Measurements from ENCODE around the gene PLCXD3. TPM values are rescaled to one million over a fixed set of nuclear protein-coding genes. Genes with fewer than 3 reads are reported as not detected.
A peak's percentile ranks its signal among the peaks of the same experiment; 100 is the strongest.

The PLCXD3 gene
- total and polyA plus RNA-seq, 2 donors from 2014 or later, result 5.1 to 11.7 TPM

DNA sequence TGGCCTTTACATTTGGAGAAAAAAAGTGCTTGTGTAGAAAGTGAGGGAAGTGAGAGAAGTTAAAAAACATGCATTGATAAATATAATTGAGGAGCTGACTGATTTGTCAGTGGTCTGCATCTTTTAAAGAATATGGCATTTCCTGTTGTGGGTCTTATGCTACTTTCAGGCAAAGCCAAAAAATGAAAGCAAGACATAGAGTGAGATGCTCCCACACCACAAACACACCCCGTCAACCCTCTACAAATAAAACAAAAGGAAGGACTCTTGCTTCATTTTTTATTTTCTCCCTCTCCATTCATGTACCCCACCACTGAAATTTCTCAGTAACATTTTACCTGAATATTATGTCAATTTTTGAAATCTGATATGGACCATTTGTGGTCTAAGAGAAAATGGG is 22.1 kb upstream of the PLCXD3 start:
- no peak for DNase-seq
- FAIRE-seq, result no peak
- Histone ChIP-seq H3K27me3 (ENCODE audit: control insufficient read depth, insufficient read depth, low read length) (no peaks in the 10 kb centered on the region), H3K27ac (ENCODE audit: low read depth in 2 of 2, low read length in 2 of 2) (no peak overlapping the region), H3K9me3 (ENCODE audit: control insufficient read depth in 2 of 3, insufficient read depth in 1 of 3, low read length in 3 of 3) (peaks cover 0 to 3% (median 0%) of the 10 kb centered on the region in 3 donors), H3K9ac (ENCODE audit: low read length in 3 of 3) (no peak overlapping the region), H3K36me3 (ENCODE audit: control insufficient read depth in 2 of 3, insufficient read depth in 3 of 3, low read length in 3 of 3) (no peaks in the 10 kb centered on the region), H3K4me3 (ENCODE audit: low read length in 3 of 3) (no peak overlapping the region), H3K4me1 (ENCODE audit: control insufficient read depth in 2 of 3, insufficient read depth in 2 of 3, low read depth in 1 of 3, low read length in 3 of 3) (no peaks in the 10 kb centered on the region)
- TF ChIP-seq, protein P1, sequence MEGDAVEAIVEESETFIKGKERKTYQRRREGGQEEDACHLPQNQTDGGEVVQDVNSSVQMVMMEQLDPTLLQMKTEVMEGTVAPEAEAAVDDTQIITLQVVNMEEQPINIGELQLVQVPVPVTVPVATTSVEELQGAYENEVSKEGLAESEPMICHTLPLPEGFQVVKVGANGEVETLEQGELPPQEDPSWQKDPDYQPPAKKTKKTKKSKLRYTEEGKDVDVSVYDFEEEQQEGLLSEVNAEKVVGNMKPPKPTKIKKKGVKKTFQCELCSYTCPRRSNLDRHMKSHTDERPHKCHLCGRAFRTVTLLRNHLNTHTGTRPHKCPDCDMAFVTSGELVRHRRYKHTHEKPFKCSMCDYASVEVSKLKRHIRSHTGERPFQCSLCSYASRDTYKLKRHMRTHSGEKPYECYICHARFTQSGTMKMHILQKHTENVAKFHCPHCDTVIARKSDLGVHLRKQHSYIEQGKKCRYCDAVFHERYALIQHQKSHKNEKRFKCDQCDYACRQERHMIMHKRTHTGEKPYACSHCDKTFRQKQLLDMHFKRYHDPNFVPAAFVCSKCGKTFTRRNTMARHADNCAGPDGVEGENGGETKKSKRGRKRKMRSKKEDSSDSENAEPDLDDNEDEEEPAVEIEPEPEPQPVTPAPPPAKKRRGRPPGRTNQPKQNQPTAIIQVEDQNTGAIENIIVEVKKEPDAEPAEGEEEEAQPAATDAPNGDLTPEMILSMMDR (IDR thresholded peaks at IDR 0.05; ENCODE audit: borderline replicate concordance, extremely low read depth, insufficient read depth), result no peak
- intact Hi-C loops (cut with DNase I), result no loop called here

DNA sequence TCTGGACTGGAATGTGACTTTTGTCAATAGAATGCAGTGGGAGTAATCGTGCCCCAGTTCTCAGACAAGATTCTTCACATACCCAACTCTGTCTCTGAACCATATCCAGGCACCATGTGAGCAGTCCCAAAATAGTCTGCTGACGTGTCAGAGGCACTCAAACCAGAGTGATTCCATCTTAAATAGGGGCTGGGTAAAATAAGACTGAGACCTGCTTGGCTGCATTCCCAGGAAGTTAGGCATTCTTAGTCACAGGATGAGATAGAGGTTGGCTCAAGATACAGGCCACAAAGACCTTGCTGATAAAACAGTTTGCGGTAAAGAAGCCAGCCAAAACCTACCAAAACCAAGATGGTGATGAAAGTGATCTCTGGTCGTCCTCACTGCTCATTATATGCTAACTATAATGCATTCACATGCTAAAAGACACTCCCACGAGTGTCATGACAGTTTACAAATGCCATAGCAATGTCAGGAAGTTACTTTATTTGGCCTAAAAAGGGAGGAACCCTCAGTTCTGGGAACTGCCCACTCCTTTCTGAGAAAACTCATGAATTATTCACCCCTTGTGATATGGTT is 16.9 kb upstream of the PLCXD3 start:
- intact Hi-C loops (cut with DNase I), result no loop called here

DNA sequence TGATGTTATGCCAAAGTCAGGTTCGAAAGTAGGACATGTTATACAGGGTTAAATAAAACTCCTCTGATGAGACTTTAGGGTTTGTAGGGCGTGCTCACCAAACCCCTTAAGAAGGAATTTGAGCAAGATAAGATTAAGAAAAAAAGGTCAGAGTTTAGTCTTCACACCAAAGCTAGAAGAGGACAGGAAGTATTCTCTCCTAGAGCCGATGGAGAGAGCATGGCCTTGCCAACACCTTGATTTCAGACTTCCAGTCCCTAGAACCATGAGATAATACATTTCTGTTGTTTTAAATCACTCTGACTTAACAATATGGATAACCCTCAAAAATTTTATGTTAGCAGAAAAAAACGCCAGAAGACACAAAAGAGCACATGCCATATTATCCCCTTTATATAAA is 16.3 kb upstream of the PLCXD3 start:
- Histone ChIP-seq H3K27me3 (ENCODE audit: control insufficient read depth, insufficient read depth, low read length) (no peaks in the 10 kb centered on the region), H3K4me3 (ENCODE audit: low read length in 3 of 3) (no peak overlapping the region), H3K27ac (ENCODE audit: low read depth in 2 of 2, low read length in 2 of 2) (no peak overlapping the region), H3K4me1 (ENCODE audit: control insufficient read depth in 2 of 3, insufficient read depth in 2 of 3, low read depth in 1 of 3, low read length in 3 of 3) (no peaks in the 10 kb centered on the region), H3K9me3 (ENCODE audit: control insufficient read depth in 2 of 3, insufficient read depth in 1 of 3, low read length in 3 of 3) (no peaks in the 10 kb centered on the region), H3K36me3 (ENCODE audit: control insufficient read depth in 2 of 3, insufficient read depth in 3 of 3, low read length in 3 of 3) (no peaks in the 10 kb centered on the region), H3K9ac (ENCODE audit: low read length in 3 of 3) (no peak overlapping the region)
- intact Hi-C loops (cut with DNase I), result no loop called here
- DNase-seq (no peak), FAIRE-seq (no peak)
- TF ChIP-seq, protein P1 (IDR thresholded peaks at IDR 0.05; ENCODE audit: borderline replicate concordance, extremely low read depth, insufficient read depth), result no peak

More for the DNA sequence above, 16.9 kb upstream of the PLCXD3 start:
- Histone ChIP-seq H3K4me1 (ENCODE audit: control insufficient read depth in 2 of 3, insufficient read depth in 2 of 3, low read depth in 1 of 3, low read length in 3 of 3) (no peaks in the 10 kb centered on the region), H3K9ac (ENCODE audit: low read length in 3 of 3) (no peak overlapping the region), H3K4me3 (ENCODE audit: low read length in 3 of 3) (no peak overlapping the region), H3K27ac (ENCODE audit: low read depth in 2 of 2, low read length in 2 of 2) (no peak overlapping the region), H3K9me3 (ENCODE audit: control insufficient read depth in 2 of 3, insufficient read depth in 1 of 3, low read length in 3 of 3) (no peaks in the 10 kb centered on the region), H3K36me3 (ENCODE audit: control insufficient read depth in 2 of 3, insufficient read depth in 3 of 3, low read length in 3 of 3) (no peaks in the 10 kb centered on the region), H3K27me3 (ENCODE audit: control insufficient read depth, insufficient read depth, low read length) (no peaks in the 10 kb centered on the region)
- TF ChIP-seq, protein P1 (IDR thresholded peaks at IDR 0.05; ENCODE audit: borderline replicate concordance, extremely low read depth, insufficient read depth), result no peak
- FAIRE-seq (no peak), DNase-seq (no peak)

DNA sequence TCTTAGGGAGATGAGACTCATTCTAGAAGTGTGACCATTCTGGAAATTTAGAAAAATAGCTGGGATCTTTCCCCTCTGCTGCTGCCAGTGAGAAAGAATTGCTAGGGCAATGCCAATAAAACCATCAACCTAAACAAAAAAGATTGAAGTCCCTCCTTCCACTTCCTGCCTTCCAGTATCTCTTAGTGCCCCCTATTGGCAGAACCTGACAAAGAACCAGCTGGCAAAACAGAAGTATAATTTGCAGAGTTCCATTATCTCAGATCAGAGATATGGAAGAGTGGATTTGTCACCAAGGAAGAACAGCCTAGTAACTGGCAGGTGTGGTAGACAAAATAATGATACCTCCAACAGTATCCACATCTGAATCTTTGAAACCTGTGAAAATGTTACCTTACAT is 13.8 kb upstream of the PLCXD3 start:
- Histone ChIP-seq H3K27me3 (ENCODE audit: control insufficient read depth, insufficient read depth, low read length) (no peaks in the 10 kb centered on the region), H3K9ac (ENCODE audit: low read length in 3 of 3) (no peak overlapping the region), H3K4me3 (ENCODE audit: low read length in 3 of 3) (no peak overlapping the region), H3K4me1 (ENCODE audit: control insufficient read depth in 2 of 3, insufficient read depth in 2 of 3, low read depth in 1 of 3, low read length in 3 of 3) (no peaks in the 10 kb centered on the region), H3K9me3 (ENCODE audit: control insufficient read depth in 2 of 3, insufficient read depth in 1 of 3, low read length in 3 of 3) (no peaks in the 10 kb centered on the region), H3K27ac (ENCODE audit: low read depth in 2 of 2, low read length in 2 of 2) (no peak overlapping the region), H3K36me3 (ENCODE audit: control insufficient read depth in 2 of 3, insufficient read depth in 3 of 3, low read length in 3 of 3) (no peaks in the 10 kb centered on the region)
- intact Hi-C loops (cut with DNase I), result no loop called here
- TF ChIP-seq, protein P1 (IDR thresholded peaks at IDR 0.05; ENCODE audit: borderline replicate concordance, extremely low read depth, insufficient read depth), result peak; percentile 24
- FAIRE-seq, result no peak
- no peak for DNase-seq
